Stomach (tissue), 9 donors: ENCODE results near the gene STK24. TPM values are rescaled to one million over a fixed set of nuclear protein-coding genes. Genes with fewer than 3 reads are reported as not detected.

ENCODE experiments used
- DNase-seq, 2 donors: peaks; one replicate each; pipeline versions ENCODE4 v3.0.0 to v3.0.0-alpha.2; 2013 to 2019
- H3K27ac ChIP-seq, 5 donors: fragments of 200-600 bp in 4 of 5; sonication (generic) in 4 of 5; one replicate each; pipeline ENCODE4 v1.5.1; 2013 to 2019; ENCODE audit warnings: mild to moderate bottlenecking in 1 of 5, moderate library complexity in 1 of 5
- H3K27me3 ChIP-seq, 3 donors: fragments of 200-600 bp; sonication (generic); one replicate each; pipeline ENCODE4 v1.5.1; 2017 to 2019; ENCODE audit warnings: mixed run types in 1 of 3
- H3K36me3 ChIP-seq, 4 donors: fragments of 200-600 bp; sonication (generic); 1 replicate in 3 of 4; 2 replicates in 1 of 4; pipeline ENCODE4 v1.5.1; 2016 to 2019
- H3K4me1 ChIP-seq, 4 donors: fragments of 200-600 bp; sonication (generic); one replicate each; pipeline ENCODE4 v1.5.1; 2016 to 2019
- H3K4me3 ChIP-seq, 4 donors: fragments of 200-600 bp; sonication (generic) in 3 of 4; one replicate each; pipeline ENCODE4 v1.5.1; 2016 to 2019; ENCODE audit warnings: mild to moderate bottlenecking in 1 of 4
- H3K9me3 ChIP-seq, 4 donors: fragments of 200-600 bp; sonication (generic); one replicate each; pipeline ENCODE4 v1.5.1; 2016 to 2019
- EP300 ChIP-seq: sonication (generic); formaldehyde crosslinking; IDR thresholded peaks from one replicate; pipeline ENCODE4 v1.6.1; 2017; ENCODE audit warnings: antibody characterized with exemption
- POLR2A ChIP-seq, 4 donors: fragments of 450-650 bp; IDR thresholded peaks; one replicate each; pipeline ENCODE4 v1.6.1; 2016; ENCODE audit warnings: antibody characterized with exemption in 4 of 4, control low read depth in 2 of 4, mild to moderate bottlenecking in 1 of 4, moderate library complexity in 1 of 4
- POLR2AphosphoS5 ChIP-seq, 3 donors: sonication (generic); formaldehyde crosslinking; IDR thresholded peaks; one replicate each; pipeline ENCODE4 v1.6.1; 2016; ENCODE audit warnings: antibody characterized with exemption in 3 of 3
- WGBS, 5 donors: extraction: QIAGEN DNeasy Blood & Tissue Kit in 3 of 5; methylation state at CpG; one replicate each; pipeline versions ENCODE4 v1.1.5 to v1.1.7; 2013 to 2018; 5-methylcytosine and 5-hydroxymethylcytosine counted together
- intact Hi-C: fragments of 100-400 bp; cut with DNase I; formaldehyde crosslinking; loops from one replicate; pipeline ENCODE4 v1.15.1; 2023; ENCODE audit warnings: low total_unique reads
- polyA plus RNA-seq, 3 donors: library from polyadenylated mRNA; stranded (reverse); fragments of 200-250 nt; gene quantifications; one replicate each; pipeline ENCODE4 v1.2.3, GENCODE V29; 2013
- total RNA-seq, 5 donors: library from RNA; depleted of rRNA; stranded (reverse); fragments of >200 nt; gene quantifications; one replicate each; pipeline versions ENCODE4 v1.1.0 to v1.2.3, GENCODE V29; 2014 to 2016
- TF ChIP-seq, protein P1 (sequence below), 7 experiments: fragments of 450-650 bp in 4 of 7; fragments of 200-600 bp in 3 of 7; sonication (generic) in 3 of 7; IDR thresholded peaks; one replicate each; pipeline ENCODE4 v1.5.1; 2016 to 2019; ENCODE audit warnings: antibody characterized with exemption in 7 of 7, control low read depth in 2 of 7, mild to moderate bottlenecking in 1 of 7
- donor health status: healthy with polysubstance abuse.
- donor health status: Bipolar disorder and iron deficiency.
- donor health status: healthy.

STK24 gene
- total and polyA plus RNA-seq, 8 donors, result 33.0 to 139 (median 59.5) TPM

DNA sequence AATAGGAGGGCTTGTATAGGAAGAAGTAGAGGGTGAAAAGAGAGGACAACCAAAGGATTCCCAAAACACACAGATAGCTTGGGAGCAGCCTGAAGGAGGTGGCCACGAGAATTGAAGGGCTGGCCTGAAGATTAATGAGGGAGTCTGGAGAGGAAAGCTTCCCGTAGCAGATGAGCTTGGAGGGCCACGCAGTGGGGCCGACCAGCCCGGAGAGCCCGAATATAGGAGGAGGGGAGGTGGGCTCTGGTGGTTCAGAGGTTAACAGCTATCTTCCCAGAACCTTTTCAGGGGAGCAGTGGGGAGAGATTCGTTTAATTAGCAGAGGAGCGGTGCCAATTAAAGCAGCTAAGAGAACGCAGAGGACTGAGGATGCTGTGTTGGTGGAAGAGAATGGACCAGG is 154.9 kb downstream of the STK24 start:
- Histone ChIP-seq H3K4me1 (peaks cover 0 to 13% (median 9%) of the 10 kb centered on the region in 4 donors), H3K36me3 (peaks cover 7 to 54% (median 39%) of the 10 kb centered on the region in 4 donors), H3K9me3 (no peaks in the 10 kb centered on the region), H3K27ac (no peak overlapping the region), H3K4me3 (no peak overlapping the region), H3K27me3 (no peaks in the 10 kb centered on the region)
- DNase-seq, result no peak
- intact Hi-C loops, result no loop called here
- WGBS, 5 donors, result 86 to 90% (median 88%) methylated on average over 9 of the region's 9 CpGs
- TF ChIP-seq EP300 (no peak), POLR2AphosphoS5 (IDR thresholded peaks at IDR 0.05) (no peak), POLR2A (IDR thresholded peaks at IDR 0.05) (no peak)
- TF ChIP-seq, protein P1, sequence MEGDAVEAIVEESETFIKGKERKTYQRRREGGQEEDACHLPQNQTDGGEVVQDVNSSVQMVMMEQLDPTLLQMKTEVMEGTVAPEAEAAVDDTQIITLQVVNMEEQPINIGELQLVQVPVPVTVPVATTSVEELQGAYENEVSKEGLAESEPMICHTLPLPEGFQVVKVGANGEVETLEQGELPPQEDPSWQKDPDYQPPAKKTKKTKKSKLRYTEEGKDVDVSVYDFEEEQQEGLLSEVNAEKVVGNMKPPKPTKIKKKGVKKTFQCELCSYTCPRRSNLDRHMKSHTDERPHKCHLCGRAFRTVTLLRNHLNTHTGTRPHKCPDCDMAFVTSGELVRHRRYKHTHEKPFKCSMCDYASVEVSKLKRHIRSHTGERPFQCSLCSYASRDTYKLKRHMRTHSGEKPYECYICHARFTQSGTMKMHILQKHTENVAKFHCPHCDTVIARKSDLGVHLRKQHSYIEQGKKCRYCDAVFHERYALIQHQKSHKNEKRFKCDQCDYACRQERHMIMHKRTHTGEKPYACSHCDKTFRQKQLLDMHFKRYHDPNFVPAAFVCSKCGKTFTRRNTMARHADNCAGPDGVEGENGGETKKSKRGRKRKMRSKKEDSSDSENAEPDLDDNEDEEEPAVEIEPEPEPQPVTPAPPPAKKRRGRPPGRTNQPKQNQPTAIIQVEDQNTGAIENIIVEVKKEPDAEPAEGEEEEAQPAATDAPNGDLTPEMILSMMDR (IDR thresholded peaks at IDR 0.05), result no peak

DNA sequence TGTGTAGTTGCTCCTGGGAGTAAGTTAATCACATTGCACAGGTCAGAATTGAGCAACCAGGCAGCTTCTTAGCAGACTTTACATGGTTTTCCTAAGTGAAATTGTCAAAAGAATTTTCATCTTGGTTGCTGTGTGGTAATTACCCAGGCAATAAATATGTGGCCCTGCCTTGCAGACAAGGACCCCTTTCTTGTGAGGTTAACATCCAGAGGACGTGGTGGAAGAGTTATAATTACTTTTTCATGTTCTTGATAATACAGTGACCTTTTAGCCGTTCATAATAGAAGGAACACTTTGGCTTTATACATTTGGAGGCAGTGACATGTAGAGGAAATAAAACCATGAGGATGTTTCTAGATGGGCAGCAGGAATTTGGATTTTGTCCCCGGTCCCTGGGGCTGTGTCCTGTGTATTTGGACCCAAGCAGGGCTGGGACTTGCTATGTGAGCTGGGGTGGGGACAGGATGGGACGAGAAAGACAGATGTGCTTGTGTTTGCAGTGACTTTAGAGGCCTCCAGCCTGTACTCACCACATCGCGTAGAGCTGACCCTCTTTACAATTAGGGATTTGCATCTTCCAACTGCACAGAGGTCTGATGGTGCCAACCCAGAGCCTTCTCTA is 156.2 kb downstream of the STK24 start:
- H3K4me3 ChIP-seq, result no peak overlapping the region
- H3K27ac ChIP-seq, result peak overlapping the region in 4 of 5 donors; percentile 20 to 76 (median 41)
- no peaks in the 10 kb centered on the region for H3K27me3 ChIP-seq
- WGBS, 5 donors, result 73 to 83% (median 80%) methylated on average over 6 of the region's 6 CpGs
- peaks cover 3 to 48% (median 32%) of the 10 kb centered on the region in 4 donors for H3K36me3 ChIP-seq
- peaks cover 3 to 20% (median 15%) of the 10 kb centered on the region in 4 donors for H3K4me1 ChIP-seq
- H3K9me3 ChIP-seq, result no peaks in the 10 kb centered on the region
- no peak for TF ChIP-seq EP300
- TF ChIP-seq, protein P1 (IDR thresholded peaks at IDR 0.05), result no peak
- no peak for TF ChIP-seq POLR2A (IDR thresholded peaks at IDR 0.05)
- TF ChIP-seq POLR2AphosphoS5 (IDR thresholded peaks at IDR 0.05), result no peak
- intact Hi-C loops, result no loop called here
- DNase-seq, result no peak

DNA sequence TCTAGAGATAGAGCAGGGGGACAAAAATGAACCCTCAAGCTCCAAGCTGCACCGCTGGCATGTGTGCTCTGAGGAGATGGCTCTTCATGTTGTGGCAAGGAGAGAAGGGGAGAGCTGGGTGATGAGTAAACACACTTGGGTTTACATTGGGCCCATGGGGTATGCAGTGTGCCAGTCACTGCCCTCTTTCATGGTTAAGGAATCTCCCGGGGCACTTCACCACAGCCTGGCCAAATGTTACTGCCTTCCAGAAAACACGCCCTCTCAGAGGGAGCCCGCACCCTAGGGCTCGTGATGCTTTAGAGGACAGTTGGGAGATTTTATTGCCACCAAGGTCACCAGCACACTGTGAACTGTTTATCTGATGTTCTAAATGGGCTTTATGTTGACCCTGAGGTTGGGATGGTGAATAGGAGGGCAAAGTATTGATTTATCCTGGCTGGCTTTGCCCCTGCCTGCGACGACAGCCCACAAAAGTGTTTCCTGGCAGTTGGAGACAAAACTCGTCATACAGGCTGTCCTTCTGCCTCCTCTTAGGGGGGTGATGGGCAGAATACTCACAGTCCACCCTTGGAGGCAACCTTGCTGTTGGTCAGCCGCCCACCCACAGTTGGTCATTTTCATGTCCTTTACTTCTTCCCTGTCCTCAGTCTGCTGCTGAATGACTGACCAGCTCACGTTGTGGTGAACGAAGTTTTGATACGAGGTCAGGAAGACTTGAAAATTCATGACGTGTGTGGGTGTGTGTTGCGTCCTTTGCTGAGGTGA is 156.9 kb downstream of the STK24 start:
- intact Hi-C loops, result no loop called here
- Histone ChIP-seq H3K4me3 (no peak overlapping the region), H3K9me3 (no peaks in the 10 kb centered on the region), H3K36me3 (peaks cover 0 to 48% (median 26%) of the 10 kb centered on the region in 4 donors), H3K27ac (peak overlapping the region; percentile 4 to 76 (median 30)), H3K27me3 (no peaks in the 10 kb centered on the region), H3K4me1 (peaks cover 5 to 27% (median 20%) of the 10 kb centered on the region in 4 donors)
- no peak for TF ChIP-seq EP300
- no peak for TF ChIP-seq POLR2AphosphoS5 (IDR thresholded peaks at IDR 0.05)
- TF ChIP-seq, protein P1 (IDR thresholded peaks at IDR 0.05), result no peak
- no peak for TF ChIP-seq POLR2A (IDR thresholded peaks at IDR 0.05)
- WGBS, 5 donors, result 62 to 80% (median 73%) methylated on average over 14 of the region's 14 CpGs
- no peak for DNase-seq

- peak overlapping the region; percentile 76 to 85 (median 79) for H3K27ac ChIP-seq
- H3K36me3 ChIP-seq, result peaks cover 0 to 49% (median 41%) of the 10 kb centered on the region in 4 donors
- 22 to 76% (median 37%) methylated on average over 4 of the region's 4 CpGs for WGBS, 5 donors
- intact Hi-C loops, result no loop called here
- TF ChIP-seq POLR2AphosphoS5 (IDR thresholded peaks at IDR 0.05) (peak in 2 of 3 donors; percentile 93), POLR2A (IDR thresholded peaks at IDR 0.05) (no peak)
- no peaks in the 10 kb centered on the region for H3K9me3 ChIP-seq
- no peak overlapping the region for H3K4me3 ChIP-seq
- no peaks in the 10 kb centered on the region for H3K27me3 ChIP-seq
- H3K4me1 ChIP-seq, result peaks cover 5 to 34% (median 24%) of the 10 kb centered on the region in 4 donors
- peak; percentile 93 for DNase-seq
Observed at GRCh38 chr13:98416408-98416807, 160.5 kb downstream of the STK24 start.
